Hematopoietic multipotent progenitor cell treated with erythropoietin and hydrocortisone succinate and interleukin-3 and kit ligand, for 4 days (in vitro differentiated cells): ENCODE data around the gene TEX14.
"Not testable (repeated sequence)": the region's sequence is repeated elsewhere in the genome, so short reads cannot be mapped to it uniquely, and the experiment has no call there.

Source experiments
- DNase-seq: peaks from one replicate; pipeline ENCODE4 v3.0.0-alpha.2; 2015

TEX14 gene

GRCh38 chr17:58686980-58687379 lies 4.9 kb downstream of the TEX14 start:
- DNase-seq: no peak

GRCh38 chr17:58684462-58684861 lies 7.4 kb downstream of the TEX14 start:
- not testable (repeated sequence) for DNase-seq

DNA sequence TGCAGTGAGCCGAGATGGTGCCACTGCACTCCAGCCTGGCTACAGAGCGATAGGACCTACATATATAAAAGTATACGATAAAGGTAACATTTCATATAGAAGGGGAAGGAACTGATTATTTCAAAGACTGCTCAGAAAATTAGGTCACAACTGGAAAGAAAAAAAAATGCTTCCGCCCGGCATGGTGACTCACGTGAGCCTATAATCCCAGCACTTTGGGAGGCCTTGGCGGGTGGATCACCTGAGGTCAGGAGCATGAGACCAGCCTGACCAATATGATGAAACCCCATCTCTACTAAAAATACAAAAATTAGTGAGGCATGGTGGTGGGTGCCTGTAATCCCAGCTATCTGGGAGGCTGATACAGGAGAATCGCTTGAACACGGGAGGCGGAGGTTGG lies 7.8 kb downstream of the TEX14 start:
- DNase-seq: no peak

- no peak for DNase-seq
These were observed 11.8 kb downstream of the TEX14 start for GRCh38 chr17:58680038-58680369.

DNA sequence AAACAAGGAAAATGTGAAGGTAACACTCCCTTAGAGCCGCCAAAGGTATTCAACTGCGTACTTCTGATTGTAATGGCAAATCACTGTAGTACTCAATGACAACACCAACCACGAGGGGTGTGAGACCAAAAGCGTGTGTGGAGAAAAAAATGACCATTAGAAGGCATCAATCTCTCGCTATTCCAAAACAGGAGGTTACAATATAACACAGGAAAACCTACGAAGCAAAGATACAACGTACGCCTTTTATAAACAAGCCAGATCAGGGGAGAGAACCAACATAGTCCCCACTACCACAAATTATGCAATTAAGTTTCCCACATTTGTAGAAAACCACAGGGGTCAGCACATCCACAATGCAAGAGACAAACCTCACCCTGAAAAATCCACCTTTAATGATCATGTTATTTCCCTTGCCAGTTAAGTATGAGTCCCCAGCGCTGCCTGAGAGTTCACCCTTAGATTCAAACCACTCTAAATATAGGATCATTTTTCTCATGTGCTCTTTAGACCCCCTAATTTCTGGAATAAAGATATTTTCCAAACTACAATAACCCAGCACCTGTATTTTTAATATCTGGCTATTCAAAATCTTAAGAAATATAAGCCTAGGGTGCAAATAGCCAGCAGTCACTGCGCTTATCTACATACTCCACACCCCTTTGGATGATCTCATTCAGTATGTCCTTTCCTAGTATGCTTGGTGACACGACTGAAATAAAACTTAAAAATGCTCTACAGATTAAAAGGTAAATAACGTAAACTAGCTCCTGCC lies 12.4 kb downstream of the TEX14 start:
- peak; percentile 73 for DNase-seq

GRCh38 chr17:58678287-58678686 lies 13.6 kb downstream of the TEX14 start:
- DNase-seq: not testable (repeated sequence)

- no peak for DNase-seq
These were observed 14.5 kb downstream of the TEX14 start for GRCh38 chr17:58677194-58677880.

DNA sequence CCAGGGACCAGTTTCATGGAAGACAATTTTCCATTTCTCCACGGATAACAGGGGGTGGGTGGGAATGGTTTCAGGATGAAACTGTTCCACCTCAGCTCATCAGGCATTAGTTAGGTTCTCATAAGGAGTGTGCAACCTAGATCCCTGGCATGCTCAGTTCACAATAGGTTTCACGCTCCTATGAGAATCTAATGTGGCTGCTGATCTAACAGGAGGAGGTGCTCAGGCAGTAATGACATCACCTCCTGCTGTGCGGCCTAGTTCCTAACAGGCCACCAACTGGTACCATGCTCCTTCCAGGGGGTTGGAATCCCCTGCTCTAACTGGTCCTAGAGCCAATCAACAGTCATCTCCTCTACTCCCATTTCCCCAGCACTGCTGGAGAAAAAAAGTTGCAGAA lies 19.9 kb downstream of the TEX14 start:
- DNase-seq: no peak

GRCh38 chr17:58669853-58670252 lies 22.0 kb downstream of the TEX14 start:
- DNase-seq: no peak

DNA sequence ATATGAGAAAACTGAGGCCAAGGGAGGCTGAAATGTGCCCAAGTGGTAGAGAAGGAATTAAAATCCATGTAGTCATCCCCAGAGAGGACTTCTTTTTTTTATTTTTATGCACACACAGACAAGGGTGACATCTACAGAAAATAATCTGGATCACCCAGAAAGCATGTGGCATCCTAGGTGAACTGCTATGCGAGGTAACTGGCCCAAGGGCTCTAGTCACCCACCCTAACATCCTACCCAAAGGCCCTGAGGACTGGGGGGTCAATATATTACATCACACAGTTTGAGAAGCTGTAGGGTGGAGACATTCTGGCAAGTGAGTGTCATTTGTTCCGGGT lies 23.3 kb downstream of the TEX14 start:
- DNase-seq: no peak

- no peak for DNase-seq
These were observed 23.8 kb downstream of the TEX14 start for GRCh38 chr17:58667934-58668597.

GRCh38 chr17:58666858-58667267 lies 25.0 kb downstream of the TEX14 start:
- peak; percentile 88 for DNase-seq

GRCh38 chr17:58665946-58666857 lies 25.6 kb downstream of the TEX14 start:
- DNase-seq: no peak

DNA sequence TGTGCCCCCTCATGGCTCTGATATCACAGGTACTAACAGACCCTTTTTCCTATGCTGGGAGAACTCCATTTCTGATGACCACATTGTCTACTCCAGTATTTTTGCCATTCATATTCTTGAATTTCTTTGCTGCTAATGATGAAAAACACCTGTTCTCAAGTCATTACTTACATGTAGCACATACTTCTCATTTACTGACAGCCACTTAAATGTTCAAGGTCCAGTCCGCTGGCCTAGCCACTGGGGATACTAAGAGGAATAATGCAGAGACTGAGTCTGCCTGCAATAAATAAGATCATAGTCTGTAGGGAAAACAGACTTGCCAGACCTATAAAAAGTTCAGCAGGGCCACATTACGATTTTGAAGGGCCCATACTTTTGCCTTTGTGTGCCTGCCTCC lies 27.5 kb downstream of the TEX14 start:
- DNase-seq: no peak

DNA sequence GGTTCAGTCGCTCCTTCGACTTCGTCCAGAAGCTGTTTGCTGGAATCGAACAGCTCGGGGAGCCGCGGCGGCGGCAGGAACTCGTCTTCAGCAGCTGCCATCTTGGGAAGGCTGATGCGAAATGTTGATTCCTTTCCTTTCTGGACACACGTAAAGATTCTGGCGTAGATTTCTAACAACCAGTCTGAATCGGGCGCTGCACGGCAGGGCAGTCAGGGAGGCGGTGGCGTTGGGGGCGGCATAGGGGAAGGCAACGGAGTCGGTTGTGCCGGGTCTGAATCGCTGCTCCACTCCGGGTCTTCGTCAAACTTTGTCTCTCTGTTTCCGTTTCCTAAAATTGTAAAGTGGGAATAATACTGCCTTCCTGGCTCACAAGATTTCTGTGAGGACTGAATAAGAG lies 30.3 kb downstream of the TEX14 start:
- DNase-seq: no peak

GRCh38 chr17:58660621-58661020 lies 31.2 kb downstream of the TEX14 start:
- no peak for DNase-seq

GRCh38 chr17:58659714-58660084 lies 32.1 kb downstream of the TEX14 start:
- DNase-seq: not testable (repeated sequence)

GRCh38 chr17:58658804-58659713 lies 32.8 kb downstream of the TEX14 start:
- DNase-seq: peak; percentile 98

DNA sequence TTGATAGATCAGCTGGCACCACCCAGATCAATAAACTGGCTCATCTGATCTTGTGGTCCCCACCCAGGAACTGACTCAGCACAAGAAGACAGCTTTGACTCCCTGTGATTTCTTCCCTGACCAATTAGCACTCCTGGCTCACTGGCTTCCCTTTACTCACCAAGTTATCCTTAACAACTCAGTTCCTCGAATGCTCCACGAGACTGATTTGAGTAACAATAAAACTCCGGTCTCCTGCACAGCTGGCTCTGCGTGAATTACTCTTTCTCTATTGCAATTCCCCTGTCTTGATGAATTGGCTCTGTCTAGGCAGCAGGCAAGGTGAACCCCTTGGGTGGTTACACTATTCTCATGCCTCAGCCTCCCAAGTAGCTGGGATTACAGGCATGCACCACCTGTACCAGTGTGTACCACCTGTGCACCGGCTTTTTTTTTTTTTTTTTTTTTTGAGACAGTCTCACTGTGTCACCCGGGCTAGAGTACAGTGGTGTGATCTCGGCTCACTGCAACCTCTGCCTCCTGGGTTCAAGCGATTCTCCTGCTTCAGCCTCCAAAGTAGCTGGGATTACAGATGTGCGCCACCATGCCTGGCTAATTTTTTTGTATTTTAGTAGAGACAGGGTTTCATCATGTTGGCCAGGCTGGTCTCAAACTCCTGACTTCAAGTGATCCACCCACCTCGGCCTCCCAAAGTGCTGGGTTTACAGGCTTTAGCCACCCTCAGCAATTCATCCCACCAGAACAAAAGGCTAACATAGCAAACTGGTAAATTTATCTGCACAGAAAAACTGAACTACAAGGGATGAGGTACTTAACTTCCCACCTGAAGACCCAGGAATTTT lies 33.7 kb downstream of the TEX14 start:
- DNase-seq: not testable (repeated sequence)

DNA sequence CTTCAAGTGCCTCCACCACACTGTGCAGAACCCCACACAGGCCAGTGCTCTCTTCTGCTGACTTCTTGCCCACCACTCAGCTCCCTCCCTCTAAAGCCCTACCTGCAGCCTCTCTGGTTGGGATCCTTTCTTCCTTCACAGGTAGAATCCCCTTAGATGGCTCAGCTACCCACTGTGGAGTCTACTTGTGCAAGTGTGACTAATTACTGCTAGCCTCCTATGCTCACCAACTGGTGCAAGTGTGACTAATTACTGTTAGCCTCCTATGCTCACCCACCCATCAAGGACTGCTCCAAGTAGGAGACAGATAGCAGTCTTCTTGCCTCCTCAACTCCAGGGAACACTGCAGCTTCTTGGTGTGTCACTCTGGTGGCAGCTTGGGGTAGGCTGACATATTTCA lies 43.6 kb downstream of the TEX14 start:
- no peak for DNase-seq

DNA sequence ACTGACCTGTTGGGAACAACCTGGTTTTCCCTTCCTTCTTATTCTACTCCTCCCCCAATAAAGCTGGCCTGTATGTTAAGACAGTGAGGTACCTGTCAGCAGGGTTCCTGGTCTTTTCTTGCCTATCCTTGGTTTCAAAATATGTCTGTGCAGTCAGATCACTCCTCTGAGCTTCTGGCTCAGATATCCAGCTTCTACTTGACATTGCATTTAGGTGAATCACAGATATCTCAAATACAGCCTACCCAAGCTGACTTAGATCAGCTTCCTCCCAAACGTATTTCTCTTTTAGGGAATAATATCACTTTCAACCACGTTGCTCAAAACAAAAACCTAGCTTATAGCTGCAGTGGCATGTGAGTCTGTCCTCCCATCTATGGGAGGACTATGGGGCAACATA lies 48.7 kb downstream of the TEX14 start:
- DNase-seq: no peak
